ENCODE data around the gene P4HA2. TPM values are rescaled to one million over a fixed set of nuclear protein-coding genes. Genes with fewer than 3 reads are reported as not detected.

P4HA2 gene
- total RNA-seq, 1 experiment from 2014 or later, result 15.1 TPM

DNA sequence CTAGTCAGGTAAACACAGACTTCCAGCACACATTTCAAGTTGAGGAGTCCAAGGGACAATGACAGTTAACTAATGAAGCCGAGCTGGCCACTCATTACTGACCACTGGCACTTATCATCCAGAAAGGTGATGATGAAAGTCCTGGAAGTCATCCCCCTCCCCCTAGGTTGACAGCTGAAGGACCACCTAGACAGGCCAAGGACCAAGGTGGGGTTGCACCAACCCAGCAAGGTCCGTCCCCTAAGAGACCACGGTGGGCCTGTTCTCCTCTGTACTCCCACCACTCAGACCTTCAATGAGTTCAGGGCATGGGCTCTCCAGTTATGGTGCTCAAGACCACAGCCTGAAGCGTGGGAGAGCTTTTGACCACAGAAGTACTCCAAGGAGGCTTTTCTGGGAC is 13.2 kb downstream of the P4HA2 start:
- Mint-ChIP-seq H3K36me3 (no peaks in the 10 kb centered on the region), H3K4me1 (0 out of 2 replicates have a peak, but pooled peaks cover under 1% of the 10 kb centered on the region), H3K27me3 (ENCODE audit: low read depth) (no peaks in the 10 kb centered on the region), H3K9me3 (no peaks in the 10 kb centered on the region), H3K27ac (no peak overlapping the region), H3K4me3 (no peak overlapping the region)
- no peak for DNase-seq (ENCODE audit: low spot score)
- ATAC-seq, result no peak
- ChIA-PET POLR2A (no interaction called here), CTCF (interaction anchor here (2.4 kb wide), 1 partner anchor 24 kb away, joined by 6 read pairs; no protein-coding TSS in a partner anchor)
- no peak for TF ChIP-seq MYBL2 (CRISPR knock-in tag; IDR thresholded peaks at IDR 0.05)
- TF ChIP-seq TEAD4 (CRISPR knock-in tag; IDR thresholded peaks at IDR 0.05), result no peak
- TF ChIP-seq, protein P1, sequence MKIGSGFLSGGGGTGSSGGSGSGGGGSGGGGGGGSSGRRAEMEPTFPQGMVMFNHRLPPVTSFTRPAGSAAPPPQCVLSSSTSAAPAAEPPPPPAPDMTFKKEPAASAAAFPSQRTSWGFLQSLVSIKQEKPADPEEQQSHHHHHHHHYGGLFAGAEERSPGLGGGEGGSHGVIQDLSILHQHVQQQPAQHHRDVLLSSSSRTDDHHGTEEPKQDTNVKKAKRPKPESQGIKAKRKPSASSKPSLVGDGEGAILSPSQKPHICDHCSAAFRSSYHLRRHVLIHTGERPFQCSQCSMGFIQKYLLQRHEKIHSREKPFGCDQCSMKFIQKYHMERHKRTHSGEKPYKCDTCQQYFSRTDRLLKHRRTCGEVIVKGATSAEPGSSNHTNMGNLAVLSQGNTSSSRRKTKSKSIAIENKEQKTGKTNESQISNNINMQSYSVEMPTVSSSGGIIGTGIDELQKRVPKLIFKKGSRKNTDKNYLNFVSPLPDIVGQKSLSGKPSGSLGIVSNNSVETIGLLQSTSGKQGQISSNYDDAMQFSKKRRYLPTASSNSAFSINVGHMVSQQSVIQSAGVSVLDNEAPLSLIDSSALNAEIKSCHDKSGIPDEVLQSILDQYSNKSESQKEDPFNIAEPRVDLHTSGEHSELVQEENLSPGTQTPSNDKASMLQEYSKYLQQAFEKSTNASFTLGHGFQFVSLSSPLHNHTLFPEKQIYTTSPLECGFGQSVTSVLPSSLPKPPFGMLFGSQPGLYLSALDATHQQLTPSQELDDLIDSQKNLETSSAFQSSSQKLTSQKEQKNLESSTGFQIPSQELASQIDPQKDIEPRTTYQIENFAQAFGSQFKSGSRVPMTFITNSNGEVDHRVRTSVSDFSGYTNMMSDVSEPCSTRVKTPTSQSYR (CRISPR knock-in tag; IDR thresholded peaks at IDR 0.05), result no peak

DNA sequence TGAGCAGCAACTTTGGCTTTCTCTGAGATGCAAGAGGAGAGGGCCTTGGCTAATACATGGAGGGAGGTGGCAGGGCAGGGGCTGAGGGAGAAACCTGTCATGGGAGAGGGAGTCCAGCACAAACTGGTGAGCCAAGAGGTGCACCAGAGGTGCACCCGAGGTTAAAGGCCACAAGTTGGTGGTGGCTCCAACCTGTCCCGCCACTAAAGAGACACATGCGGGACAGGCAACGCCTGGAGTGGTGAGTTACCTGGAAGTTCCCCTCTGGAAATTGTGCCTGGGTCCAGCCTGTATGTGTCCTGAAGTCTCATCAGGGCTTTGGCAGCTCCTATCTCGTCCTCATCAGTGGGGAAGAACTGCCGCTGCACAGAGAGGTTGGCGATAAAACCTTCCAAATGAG is 14.0 kb downstream of the P4HA2 start:
- H3K36me3 Mint-ChIP-seq, result no peaks in the 10 kb centered on the region
- H3K27me3 Mint-ChIP-seq (ENCODE audit: low read depth), result no peaks in the 10 kb centered on the region
- H3K9me3 Mint-ChIP-seq, result no peaks in the 10 kb centered on the region
- ATAC-seq (no peak), DNase-seq (ENCODE audit: low spot score) (no peak)
- H3K27ac Mint-ChIP-seq, result no peak overlapping the region
- ChIA-PET POLR2A (no interaction called here), CTCF (no interaction called here)
- no peak overlapping the region for H3K4me3 Mint-ChIP-seq
- H3K4me1 Mint-ChIP-seq, result no peaks in the 10 kb centered on the region
- no peak for TF ChIP-seq ZNF423 (CRISPR knock-in tag; IDR thresholded peaks at IDR 0.05)
- no peak for TF ChIP-seq NR1H2 (CRISPR knock-in tag; IDR thresholded peaks at IDR 0.05)
- TF ChIP-seq, protein P2, sequence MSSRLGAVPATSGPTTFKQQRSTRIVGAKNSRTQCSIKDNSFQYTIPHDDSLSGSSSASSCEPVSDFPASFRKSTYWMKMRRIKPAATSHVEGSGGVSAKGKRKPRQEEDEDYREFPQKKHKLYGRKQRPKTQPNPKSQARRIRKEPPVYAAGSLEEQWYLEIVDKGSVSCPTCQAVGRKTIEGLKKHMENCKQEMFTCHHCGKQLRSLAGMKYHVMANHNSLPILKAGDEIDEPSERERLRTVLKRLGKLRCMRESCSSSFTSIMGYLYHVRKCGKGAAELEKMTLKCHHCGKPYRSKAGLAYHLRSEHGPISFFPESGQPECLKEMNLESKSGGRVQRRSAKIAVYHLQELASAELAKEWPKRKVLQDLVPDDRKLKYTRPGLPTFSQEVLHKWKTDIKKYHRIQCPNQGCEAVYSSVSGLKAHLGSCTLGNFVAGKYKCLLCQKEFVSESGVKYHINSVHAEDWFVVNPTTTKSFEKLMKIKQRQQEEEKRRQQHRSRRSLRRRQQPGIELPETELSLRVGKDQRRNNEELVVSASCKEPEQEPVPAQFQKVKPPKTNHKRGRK (CRISPR knock-in tag; IDR thresholded peaks at IDR 0.05; ENCODE audit: borderline replicate concordance), result no peak
- TF ChIP-seq FOXJ3 (CRISPR knock-in tag; IDR thresholded peaks at IDR 0.05; ENCODE audit: borderline replicate concordance), result no peak
- TF ChIP-seq, protein P3, sequence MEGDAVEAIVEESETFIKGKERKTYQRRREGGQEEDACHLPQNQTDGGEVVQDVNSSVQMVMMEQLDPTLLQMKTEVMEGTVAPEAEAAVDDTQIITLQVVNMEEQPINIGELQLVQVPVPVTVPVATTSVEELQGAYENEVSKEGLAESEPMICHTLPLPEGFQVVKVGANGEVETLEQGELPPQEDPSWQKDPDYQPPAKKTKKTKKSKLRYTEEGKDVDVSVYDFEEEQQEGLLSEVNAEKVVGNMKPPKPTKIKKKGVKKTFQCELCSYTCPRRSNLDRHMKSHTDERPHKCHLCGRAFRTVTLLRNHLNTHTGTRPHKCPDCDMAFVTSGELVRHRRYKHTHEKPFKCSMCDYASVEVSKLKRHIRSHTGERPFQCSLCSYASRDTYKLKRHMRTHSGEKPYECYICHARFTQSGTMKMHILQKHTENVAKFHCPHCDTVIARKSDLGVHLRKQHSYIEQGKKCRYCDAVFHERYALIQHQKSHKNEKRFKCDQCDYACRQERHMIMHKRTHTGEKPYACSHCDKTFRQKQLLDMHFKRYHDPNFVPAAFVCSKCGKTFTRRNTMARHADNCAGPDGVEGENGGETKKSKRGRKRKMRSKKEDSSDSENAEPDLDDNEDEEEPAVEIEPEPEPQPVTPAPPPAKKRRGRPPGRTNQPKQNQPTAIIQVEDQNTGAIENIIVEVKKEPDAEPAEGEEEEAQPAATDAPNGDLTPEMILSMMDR (IDR thresholded peaks at IDR 0.05), result no peak
- TF ChIP-seq, protein P4, sequence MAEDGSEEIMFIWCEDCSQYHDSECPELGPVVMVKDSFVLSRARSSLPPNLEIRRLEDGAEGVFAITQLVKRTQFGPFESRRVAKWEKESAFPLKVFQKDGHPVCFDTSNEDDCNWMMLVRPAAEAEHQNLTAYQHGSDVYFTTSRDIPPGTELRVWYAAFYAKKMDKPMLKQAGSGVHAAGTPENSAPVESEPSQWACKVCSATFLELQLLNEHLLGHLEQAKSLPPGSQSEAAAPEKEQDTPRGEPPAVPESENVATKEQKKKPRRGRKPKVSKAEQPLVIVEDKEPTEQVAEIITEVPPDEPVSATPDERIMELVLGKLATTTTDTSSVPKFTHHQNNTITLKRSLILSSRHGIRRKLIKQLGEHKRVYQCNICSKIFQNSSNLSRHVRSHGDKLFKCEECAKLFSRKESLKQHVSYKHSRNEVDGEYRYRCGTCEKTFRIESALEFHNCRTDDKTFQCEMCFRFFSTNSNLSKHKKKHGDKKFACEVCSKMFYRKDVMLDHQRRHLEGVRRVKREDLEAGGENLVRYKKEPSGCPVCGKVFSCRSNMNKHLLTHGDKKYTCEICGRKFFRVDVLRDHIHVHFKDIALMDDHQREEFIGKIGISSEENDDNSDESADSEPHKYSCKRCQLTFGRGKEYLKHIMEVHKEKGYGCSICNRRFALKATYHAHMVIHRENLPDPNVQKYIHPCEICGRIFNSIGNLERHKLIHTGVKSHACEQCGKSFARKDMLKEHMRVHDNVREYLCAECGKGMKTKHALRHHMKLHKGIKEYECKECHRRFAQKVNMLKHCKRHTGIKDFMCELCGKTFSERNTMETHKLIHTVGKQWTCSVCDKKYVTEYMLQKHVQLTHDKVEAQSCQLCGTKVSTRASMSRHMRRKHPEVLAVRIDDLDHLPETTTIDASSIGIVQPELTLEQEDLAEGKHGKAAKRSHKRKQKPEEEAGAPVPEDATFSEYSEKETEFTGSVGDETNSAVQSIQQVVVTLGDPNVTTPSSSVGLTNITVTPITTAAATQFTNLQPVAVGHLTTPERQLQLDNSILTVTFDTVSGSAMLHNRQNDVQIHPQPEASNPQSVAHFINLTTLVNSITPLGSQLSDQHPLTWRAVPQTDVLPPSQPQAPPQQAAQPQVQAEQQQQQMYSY (CRISPR knock-in tag; IDR thresholded peaks at IDR 0.05), result no peak
- TF ChIP-seq, protein P5, sequence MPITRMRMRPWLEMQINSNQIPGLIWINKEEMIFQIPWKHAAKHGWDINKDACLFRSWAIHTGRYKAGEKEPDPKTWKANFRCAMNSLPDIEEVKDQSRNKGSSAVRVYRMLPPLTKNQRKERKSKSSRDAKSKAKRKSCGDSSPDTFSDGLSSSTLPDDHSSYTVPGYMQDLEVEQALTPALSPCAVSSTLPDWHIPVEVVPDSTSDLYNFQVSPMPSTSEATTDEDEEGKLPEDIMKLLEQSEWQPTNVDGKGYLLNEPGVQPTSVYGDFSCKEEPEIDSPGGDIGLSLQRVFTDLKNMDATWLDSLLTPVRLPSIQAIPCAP (CRISPR knock-in tag; IDR thresholded peaks at IDR 0.05), result no peak
- no peak for TF ChIP-seq GABPB1 (CRISPR knock-in tag; IDR thresholded peaks at IDR 0.05)
- TF ChIP-seq, protein P6, sequence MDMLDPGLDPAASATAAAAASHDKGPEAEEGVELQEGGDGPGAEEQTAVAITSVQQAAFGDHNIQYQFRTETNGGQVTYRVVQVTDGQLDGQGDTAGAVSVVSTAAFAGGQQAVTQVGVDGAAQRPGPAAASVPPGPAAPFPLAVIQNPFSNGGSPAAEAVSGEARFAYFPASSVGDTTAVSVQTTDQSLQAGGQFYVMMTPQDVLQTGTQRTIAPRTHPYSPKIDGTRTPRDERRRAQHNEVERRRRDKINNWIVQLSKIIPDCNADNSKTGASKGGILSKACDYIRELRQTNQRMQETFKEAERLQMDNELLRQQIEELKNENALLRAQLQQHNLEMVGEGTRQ (CRISPR knock-in tag; IDR thresholded peaks at IDR 0.05), result no peak
- TF ChIP-seq, protein P7, sequence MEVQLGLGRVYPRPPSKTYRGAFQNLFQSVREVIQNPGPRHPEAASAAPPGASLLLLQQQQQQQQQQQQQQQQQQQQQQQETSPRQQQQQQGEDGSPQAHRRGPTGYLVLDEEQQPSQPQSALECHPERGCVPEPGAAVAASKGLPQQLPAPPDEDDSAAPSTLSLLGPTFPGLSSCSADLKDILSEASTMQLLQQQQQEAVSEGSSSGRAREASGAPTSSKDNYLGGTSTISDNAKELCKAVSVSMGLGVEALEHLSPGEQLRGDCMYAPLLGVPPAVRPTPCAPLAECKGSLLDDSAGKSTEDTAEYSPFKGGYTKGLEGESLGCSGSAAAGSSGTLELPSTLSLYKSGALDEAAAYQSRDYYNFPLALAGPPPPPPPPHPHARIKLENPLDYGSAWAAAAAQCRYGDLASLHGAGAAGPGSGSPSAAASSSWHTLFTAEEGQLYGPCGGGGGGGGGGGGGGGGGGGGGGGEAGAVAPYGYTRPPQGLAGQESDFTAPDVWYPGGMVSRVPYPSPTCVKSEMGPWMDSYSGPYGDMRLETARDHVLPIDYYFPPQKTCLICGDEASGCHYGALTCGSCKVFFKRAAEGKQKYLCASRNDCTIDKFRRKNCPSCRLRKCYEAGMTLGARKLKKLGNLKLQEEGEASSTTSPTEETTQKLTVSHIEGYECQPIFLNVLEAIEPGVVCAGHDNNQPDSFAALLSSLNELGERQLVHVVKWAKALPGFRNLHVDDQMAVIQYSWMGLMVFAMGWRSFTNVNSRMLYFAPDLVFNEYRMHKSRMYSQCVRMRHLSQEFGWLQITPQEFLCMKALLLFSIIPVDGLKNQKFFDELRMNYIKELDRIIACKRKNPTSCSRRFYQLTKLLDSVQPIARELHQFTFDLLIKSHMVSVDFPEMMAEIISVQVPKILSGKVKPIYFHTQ (CRISPR knock-in tag; IDR thresholded peaks at IDR 0.05), result no peak
- no peak for TF ChIP-seq SP1 (CRISPR knock-in tag; conservative IDR thresholded peaks at IDR 0.05)
- TF ChIP-seq, protein P8, sequence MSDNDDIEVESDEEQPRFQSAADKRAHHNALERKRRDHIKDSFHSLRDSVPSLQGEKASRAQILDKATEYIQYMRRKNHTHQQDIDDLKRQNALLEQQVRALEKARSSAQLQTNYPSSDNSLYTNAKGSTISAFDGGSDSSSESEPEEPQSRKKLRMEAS (CRISPR knock-in tag; IDR thresholded peaks at IDR 0.05), result no peak
- TF ChIP-seq, protein P9, sequence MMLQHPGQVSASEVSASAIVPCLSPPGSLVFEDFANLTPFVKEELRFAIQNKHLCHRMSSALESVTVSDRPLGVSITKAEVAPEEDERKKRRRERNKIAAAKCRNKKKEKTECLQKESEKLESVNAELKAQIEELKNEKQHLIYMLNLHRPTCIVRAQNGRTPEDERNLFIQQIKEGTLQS (CRISPR knock-in tag; conservative IDR thresholded peaks at IDR 0.05), result no peak
- no peak for TF ChIP-seq PRRX2 (CRISPR knock-in tag; IDR thresholded peaks at IDR 0.05)
- no peak for TF ChIP-seq RORB (CRISPR knock-in tag; IDR thresholded peaks at IDR 0.05)
- TF ChIP-seq, protein P10, sequence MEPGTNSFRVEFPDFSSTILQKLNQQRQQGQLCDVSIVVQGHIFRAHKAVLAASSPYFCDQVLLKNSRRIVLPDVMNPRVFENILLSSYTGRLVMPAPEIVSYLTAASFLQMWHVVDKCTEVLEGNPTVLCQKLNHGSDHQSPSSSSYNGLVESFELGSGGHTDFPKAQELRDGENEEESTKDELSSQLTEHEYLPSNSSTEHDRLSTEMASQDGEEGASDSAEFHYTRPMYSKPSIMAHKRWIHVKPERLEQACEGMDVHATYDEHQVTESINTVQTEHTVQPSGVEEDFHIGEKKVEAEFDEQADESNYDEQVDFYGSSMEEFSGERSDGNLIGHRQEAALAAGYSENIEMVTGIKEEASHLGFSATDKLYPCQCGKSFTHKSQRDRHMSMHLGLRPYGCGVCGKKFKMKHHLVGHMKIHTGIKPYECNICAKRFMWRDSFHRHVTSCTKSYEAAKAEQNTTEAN (CRISPR knock-in tag; IDR thresholded peaks at IDR 0.05), result no peak

All from WTC11 (cell line).